Stimulated activated CD8-positive, alpha-beta memory T cell treated with anti-CD3 and anti-CD28 coated beads, Interleukin-15, amount 100 ng/mL, for 1 hour (primary cell): Measurements from ENCODE around the gene XYLT1.

ENCODE experiments used
- DNase-seq: peaks from one replicate; pipeline ENCODE4 v3.0.0-alpha.2; 2020; ENCODE audit warnings: low read depth

XYLT1 gene

DNA sequence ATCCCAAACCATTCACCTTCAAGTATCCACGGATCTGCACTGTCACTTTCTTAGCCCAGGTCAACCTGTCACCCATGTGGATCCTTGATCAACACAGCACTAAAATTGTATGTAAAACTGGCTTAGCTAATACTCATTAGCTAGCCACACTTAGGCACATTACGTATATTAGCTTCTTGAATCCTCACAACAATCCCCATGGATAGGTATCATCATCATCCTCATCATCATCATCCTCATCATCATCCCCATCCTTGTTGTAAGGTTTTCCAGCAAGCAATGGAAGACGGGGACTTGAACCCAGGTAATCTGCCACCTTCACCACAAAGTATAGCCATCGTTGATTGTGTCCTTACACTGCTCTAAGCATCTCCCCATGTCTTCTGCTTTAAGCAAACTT is 184.3 kb downstream of the XYLT1 start:
- no peak for DNase-seq

DNA sequence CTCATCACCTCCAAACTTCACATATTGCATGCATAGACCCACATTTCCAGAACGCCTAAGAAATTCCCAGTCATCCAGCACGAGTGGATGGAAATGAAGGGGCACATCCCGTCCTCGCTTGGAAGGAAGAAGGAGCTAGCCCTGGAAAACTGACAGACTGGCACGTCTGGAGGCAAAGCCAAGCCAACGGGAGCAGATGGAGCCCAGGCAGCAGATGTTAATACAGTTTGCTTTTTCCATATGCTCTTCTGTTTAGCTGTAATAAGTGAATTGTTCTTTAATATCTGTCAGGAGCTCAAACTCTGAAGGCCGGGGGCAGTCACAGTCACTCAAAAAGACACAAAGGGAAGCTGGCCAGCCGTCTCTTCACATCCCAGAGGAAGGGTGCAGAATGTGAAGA is 187.7 kb downstream of the XYLT1 start:
- no peak for DNase-seq

DNA sequence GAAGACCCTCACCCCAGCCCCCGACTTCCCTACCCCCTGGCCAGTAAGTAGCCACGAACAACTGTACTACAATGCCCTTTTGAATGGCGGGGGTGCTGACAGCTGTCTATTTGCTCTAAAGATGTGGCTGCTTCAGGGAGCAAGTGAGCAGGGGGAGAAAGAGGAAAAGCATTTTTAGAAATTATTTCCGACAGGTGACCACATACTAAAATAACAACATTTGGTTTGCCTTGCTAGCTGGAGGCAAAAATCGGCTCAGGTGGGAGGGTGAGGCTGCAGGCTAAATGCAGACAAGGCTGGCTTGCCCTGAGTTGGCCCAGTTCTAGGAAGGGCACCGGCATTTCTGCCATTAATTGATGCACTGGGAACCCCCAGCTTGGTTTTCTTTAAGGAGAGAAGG is 188.5 kb downstream of the XYLT1 start:
- DNase-seq, result no peak

DNA sequence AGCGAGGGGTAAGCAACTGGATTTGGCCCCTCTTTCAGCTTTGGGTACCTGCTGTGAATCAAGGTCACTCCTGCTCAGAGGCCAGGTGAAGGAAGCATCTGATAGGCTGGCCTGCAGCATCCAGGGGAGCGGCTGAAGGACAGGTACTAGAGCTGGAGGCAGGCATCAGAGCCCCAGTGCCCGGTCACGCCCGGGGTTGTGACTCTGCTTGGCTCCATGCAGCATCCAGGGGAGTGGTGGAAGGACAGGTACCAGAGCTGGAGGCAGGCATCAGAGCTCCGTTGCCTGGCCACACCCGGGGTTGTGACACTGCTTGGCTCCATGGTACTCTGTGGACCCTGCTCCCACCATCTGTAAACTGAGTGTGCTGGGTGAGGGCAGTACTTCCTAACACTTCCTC is 189.7 kb downstream of the XYLT1 start:
- no peak for DNase-seq

DNA sequence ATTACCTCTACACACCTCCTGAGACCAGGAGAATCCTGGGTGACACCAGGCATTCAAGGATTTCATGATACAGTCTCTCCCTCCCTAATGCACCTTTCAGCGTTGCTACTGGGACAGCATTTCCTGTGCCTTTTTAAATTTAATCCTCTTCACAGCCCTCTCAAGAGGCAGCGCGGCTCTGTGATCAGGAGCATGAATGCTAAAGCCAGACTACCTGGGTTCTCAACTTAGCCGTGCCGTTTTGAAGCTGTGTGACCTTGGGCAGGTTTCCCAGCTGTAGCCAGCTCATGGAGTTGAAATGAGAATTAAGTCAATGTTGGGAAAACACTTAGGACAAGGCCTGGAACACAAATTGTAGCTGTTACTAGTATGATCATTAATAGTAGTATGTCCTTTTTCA is 191.8 kb downstream of the XYLT1 start:
- DNase-seq, result no peak

DNA sequence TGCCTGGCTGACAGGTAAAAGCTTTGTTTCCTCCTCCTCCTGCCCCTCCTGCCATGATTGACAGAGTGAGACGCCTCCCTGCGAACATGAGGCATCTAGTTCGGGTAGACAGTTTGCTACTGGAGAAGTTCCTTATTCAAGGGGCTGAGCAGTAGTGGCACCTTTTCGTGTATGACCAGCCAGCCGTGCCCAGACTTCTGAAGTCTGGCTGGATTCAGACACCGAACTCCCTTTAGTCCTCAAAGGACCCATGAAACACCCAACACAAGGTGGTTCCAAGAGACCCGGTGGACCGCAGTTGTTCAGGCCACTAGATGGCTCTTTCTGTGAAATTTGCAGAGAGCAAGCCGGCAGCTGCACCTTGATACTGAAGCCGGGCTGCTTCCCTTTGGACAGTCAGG is 192.8 kb downstream of the XYLT1 start:
- DNase-seq, result no peak

DNA sequence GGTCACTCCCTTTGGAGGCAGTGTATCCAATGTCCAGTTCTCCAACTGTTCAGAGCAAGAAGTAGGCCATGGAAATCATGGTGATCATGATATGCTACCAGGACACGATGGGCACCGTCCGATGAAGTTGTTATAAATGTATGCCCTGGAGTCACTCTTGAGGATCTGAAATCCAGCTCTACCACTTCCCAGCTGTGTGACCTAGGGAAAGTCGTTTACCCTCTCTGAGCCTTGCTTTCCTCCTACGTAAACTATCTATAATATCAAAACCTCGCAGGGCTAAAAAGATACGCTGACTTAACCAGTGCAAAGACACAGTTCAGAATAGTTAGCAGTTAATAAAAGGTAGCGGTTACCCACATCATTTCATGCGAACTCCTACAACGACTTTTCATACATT is 194.2 kb downstream of the XYLT1 start:
- no peak for DNase-seq

DNA sequence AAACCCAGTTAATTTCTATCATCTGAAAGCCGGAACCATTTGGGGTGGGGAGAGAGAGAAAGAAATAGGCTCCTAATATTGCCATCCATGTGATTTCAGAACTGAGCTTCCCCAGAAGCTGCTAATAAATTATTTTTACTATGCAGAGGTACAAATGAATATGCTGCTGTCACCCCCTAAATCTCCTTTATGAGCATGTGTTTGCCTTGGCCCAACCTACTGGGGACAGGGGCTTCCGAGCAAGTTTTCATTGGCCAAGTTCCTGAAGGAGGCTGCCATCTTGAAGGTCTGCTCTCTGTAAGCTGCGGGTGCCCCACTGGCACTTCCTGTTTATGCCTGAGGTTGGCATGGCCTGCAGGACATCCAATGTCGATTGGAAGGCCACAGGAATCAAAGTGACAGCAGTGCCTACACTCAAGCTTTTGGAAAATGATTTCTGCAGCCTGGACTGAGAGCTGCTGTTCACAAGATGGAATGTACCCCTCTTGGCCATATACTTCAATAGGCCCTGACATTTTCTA is 194.7 kb downstream of the XYLT1 start:
- no peak for DNase-seq

DNA sequence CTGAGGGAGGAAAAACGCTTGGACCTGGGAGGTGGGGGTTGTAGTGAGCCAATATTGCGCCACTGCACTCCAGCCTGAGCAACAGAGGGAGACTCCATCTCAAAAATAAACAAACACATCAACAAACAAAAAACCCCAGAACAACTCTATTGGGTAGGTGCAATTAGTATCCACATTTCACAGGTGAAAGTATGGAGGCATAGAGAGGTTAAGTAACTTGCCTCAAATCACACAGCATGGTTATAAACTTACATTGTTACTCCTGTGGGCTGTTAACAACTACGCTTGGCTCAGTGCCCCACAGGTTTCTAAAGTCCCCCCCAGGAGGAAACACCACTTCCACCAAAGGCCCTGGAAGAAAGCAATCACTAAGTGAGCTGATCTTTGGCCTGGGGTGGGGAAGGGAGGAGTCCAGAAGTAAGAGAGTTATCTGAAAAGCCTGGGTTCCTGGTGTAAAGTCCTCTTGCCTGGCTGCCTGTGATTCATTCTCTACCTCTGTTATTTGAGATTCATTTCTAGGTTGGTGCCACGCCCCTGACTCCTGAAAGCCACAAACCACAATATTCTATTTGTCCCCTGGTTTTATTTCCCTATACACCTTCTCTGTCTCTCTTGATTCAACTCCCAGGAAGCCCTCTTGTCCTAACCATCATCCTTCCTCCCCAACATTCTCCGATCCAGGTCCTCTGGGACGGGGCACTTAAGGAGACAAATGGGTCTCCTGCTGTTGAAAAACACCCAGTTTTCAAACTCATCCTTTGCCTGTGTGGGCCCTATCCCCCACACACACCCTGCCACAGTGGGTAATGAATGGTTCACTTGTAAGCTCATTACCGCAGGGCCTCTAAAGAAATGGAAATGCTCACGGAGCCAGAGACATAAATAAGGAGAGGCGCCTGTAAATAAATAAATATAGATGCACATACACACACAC is 195.4 kb downstream of the XYLT1 start:
- DNase-seq, result no peak

DNA sequence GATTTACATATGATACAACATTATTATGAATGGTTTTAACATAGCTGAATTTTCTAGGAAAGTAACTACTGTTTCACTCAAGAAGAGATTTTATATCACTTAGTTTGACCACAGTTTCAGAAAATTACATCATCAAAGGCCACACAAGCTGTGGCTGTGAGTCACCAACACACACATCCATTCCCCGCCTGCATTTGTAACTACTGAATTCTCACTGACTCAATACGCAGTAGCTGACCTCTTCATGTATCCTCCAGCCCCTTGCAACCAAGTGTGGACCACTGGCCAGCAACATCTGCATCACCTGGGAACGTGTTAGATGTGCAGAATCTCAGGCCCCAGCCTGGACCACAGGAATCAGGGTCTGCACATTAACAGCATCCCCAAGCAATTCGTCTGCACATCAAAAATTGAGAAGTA is 197.6 kb downstream of the XYLT1 start:
- DNase-seq, result no peak

DNA sequence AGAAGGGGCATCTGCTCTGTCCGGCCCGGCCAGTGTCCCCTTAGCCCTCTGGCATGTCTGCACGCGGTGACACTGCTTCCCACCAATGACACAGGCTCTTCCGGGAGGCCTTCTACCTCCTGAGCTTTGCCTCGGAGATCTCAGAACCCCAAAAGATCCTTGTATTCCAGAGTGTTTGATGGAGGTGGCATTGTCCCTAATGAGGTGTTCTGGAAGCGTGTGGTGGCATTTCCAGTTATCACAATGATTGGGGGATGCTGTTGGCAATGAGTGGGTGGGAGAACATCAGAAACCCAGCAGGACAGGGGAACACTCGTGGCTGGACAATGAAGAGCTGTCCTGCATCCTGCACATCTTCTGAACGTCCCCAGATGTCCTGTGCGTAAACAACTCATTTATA is 198.0 kb downstream of the XYLT1 start:
- no peak for DNase-seq

DNA sequence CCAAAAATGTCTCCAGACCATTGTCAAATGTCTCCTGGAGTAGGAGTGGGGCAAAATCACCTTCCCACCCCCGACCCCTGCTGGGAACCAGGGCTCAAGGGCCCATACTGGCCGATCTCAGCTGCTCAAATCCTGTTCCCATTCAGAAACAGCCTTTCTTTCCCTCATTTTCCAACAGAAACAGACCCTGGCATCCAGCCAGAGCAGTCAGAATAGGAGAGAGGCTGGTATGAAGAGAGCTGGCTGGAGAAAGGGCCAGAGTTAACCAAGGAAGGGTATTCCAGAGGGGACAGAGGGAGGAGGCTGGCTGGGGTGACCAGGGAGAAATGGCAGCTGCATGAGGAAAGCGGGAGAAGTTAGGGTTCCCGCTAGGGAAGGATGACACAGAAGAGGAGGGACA is 199.1 kb downstream of the XYLT1 start:
- no peak for DNase-seq

DNA sequence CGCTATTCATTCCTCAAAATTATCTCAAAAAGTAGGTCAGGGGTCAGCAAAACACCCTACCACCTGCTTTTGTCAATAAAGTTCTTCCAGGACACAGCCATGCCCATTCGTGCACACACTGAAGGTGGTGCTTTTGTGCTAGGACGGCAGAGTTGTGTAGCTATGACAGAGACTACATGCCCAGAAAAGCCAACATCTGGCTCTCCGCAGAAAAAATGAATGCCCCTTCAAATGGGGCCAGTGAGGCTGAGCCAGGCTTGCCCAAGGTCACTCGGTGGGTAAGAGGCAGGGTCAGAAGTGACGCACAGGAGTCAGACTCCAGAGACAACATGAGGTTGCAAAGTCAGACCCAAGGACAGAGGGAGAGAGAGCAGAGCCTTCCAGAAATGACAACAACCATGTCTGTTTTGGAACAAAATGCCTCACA is 200.1 kb downstream of the XYLT1 start:
- DNase-seq, result no peak

DNA sequence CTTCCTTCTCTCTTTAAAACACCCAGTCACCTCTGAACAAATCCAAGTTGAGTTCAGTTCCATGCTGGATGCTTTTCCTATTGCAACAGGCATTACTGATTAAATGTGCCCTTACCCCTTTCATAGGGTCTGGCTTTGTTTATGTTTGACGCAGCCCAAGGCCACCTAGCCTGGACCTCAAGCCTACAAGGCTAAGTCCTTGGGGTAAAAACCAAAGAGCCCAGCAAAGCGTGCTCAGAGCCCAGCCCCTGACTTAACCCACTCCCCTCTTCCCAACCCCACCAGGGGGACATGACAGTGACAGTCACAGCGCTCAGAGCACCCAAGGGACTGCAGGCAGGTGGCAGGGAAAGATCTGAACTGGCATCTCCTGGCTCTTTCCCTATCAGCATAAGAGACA is 200.6 kb downstream of the XYLT1 start:
- DNase-seq, result no peak

DNA sequence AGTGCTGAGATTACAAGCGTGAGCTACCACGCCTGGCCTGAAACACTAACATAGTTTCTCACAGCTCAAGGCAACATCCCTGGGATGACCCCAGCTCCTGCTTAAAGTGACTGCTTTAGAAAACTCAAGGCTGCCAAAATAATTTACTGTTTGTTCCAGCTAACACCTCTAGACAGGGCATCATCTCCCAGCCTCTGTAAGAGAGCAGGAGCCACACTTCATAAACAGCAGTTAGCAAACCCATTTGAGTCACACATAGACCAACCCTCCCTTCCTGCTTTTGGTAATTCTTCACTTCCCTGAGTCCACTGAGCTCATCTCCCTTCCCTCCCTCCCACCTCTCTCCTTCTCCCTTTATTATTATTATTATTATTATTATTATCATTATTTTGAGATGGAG is 201.3 kb downstream of the XYLT1 start:
- DNase-seq, result no peak

DNA sequence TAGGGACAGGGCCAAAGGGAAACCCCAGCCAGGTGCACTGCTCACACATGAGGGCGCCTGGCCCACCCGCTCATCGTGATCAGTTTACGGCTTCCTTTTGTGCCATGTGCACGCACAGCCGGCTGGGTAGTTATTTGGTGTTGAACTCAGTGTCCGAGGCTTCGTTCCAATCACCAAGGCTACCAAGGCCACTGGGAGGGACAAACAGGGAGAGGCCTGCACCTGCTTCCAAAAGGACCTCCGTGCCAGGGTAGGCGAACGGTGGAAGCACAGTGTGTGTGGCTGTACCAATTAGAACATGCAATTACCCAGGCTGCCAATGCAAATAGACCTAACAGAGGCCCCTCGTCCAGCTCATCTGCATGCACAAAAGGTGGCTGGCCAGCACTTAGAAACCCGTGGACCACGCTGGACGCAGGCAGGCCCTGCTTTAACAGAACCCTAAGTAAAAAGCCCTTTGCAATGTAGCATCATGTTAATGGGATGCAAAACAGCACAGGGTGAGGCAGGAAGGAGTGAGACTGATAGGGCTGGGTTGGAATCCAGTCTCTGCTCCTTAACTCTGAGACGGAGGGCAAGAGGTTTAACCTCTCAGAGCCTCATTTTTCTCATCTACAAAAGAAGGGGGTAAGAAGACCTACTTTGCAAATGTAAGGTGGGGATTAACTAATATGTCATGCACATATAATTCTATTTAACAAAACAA is 204.0 kb downstream of the XYLT1 start:
- DNase-seq, result no peak

DNA sequence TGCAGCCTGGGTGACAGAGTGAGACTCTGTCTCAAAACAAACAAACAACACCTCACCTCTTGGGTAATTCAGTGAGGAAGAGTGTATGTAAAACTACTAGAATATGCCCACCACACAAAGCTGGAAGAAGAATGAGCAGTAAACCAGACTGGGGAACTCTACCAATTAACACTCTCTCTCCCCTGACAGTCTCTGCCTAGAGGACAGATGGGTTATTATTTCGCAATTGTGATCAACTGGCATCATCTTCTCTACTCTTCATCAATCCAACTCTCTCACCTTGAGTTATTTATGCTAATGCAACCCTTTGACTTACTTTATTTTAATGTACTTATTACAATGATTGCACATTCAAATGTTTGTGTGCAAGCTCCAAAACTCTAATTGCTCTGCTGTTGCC is 205.6 kb downstream of the XYLT1 start:
- no peak for DNase-seq

DNA sequence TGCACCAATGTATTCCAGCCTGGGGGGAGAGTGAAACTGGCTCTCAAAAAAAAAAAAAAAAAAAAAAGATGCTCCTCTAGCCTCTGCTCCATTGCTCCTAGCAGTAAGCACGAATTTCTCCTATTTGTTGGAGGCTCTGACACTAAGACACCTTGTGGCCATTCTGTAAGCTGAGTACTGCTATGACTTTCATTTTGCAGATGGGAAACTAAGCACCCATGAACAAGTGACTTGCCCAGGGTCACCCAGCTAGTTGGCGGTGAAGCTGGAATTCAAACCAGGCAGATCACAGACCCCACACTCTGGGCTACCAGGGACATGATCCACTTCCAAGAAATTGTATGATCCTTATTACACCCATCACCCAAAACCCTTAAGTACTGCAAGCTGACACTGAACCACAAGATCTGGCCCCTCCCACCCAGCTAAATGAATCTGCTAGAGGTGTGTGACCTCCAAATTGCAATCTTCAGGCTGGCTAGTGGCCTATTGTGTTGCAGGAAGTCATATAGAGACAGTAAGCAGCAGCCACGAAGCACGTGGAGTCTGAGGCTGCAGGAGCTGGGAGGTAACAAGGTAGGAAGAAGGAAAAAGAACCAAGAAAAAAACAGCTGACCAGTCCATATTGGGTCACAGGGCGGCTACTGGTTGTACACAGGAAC is 209.4 kb downstream of the XYLT1 start:
- no peak for DNase-seq

DNA sequence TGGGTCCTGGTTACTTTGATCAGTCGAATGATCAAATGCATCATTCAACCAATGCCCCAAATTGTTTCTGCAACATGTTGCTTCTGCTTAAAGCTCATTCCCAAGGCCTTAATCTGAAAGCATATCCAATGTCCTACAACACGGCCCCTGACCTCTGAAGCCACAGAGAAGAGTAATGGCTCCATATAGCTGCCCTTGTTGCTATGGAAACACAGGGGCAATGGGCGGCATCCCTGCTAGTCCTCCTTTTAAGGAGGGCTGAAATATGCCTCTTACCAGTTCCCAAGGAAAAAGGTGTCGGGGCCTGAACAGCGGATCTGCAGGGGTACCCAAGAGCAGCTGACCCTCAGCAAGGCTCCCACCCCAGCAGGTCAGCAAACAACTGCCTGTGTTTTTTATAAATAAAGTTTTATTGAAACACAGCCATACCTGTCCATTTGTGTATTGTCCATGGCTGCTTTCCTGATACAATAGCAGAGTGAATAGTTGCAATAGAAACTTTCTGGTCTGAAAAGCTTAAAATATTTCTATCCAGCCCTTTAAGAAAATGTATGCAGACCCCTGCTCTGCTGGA is 210.4 kb downstream of the XYLT1 start:
- DNase-seq, result no peak

DNA sequence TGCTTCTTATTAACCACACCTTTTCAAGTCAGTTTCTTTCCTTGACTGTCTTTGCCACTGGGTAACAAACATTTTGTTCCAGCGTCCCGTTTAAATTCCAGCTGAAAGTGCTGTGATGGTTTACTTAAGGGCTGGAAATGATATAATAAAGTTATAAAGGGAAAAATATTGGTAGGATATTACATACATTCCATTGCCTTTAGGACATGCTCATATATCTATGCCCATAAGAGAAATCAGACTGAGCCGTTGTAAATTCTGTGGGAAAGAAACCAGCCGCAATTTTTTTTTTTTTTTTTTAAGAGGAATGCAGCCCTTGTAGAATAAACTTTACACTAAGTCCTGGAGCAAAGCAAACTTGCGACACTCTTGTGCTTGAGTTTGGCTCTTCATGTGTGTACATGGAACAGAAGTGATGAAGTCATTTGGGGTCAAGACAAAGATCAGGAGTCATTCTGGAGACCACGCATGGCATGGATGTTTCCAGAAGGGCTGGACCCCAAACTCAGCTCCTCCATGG is 210.9 kb downstream of the XYLT1 start:
- DNase-seq, result no peak

DNA sequence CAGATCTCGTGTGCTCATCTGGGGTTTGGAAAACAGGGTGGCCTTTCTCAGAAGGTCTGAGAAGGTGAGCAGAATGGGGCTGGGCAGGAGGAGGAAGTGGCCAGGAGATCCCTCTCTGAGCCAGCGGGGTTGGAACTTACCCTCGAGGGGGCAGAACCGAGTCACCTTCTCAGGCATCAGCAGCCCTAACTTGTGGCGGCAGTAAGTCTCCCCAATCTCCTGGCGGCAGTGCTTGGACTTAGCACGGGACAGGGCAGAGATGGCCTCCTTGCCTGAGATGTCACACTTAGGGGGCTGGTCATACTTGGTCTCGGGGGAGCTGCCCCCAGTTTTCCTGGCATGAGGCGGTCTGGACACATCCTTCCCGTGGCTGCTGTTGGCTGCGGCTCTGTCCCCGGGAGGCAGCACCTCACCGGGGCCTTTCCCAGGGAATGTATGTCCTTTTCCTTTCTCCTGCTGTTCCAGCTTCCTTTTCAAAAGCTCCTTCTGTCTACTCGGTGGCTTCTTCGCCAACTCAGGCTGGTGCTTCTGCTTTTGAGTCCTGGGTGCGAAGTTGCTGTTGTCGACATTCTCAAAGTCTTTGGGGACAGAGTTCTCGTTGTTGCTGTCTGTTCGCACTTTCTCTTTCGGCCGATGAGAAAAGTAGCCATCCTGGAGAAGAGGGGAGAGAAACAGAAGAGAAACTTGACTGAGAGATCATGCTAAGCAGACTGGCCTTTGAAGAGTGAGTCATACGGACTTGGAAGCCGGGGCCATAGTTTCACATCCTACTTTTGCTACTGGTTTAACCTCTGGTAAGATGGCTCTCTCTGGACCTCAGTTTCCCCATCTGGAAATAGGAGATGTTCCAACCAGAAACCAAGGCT is 211.7 kb downstream of the XYLT1 start:
- no peak for DNase-seq
